UCSD-AML1 (cell line): ENCODE measurements around the gene B4GALNT3.

Experiments used
- DNase-seq: peaks from one replicate; lab custom pipeline; 2025; ENCODE audit not compliant: unreplicated experiment; lab: John Stamatoyannopoulos, UW

Gene B4GALNT3

GRCh38 chr12:467591-467990, 7.9 kb downstream of the B4GALNT3 start:
- DNase-seq, result no peak

GRCh38 chr12:468671-469389, 9.1 kb downstream of the B4GALNT3 start:
- DNase-seq, result no peak

- DNase-seq, result no peak
Observed at GRCh38 chr12:470133-470532, 10.4 kb downstream of the B4GALNT3 start.

- DNase-seq, result no peak
Observed at GRCh38 chr12:473198-473597, 13.5 kb downstream of the B4GALNT3 start.

- no peak for DNase-seq
Observed at GRCh38 chr12:473863-474577, 14.3 kb downstream of the B4GALNT3 start.

GRCh38 chr12:475286-475685, 15.5 kb downstream of the B4GALNT3 start:
- no peak for DNase-seq

GRCh38 chr12:479161-479560, 19.4 kb downstream of the B4GALNT3 start:
- DNase-seq, result no peak

GRCh38 chr12:480831-481816, 21.4 kb downstream of the B4GALNT3 start:
- no peak for DNase-seq

GRCh38 chr12:482061-482460, 22.3 kb downstream of the B4GALNT3 start:
- no peak for DNase-seq

- no peak for DNase-seq
Observed at GRCh38 chr12:484096-484495, 24.4 kb downstream of the B4GALNT3 start.

GRCh38 chr12:490260-490659, 30.5 kb downstream of the B4GALNT3 start:
- DNase-seq, result no peak

GRCh38 chr12:495466-495865, 35.7 kb downstream of the B4GALNT3 start:
- DNase-seq, result no peak

- DNase-seq, result no peak
Observed at GRCh38 chr12:496736-497135, 37.0 kb downstream of the B4GALNT3 start.

- no peak for DNase-seq
Observed at GRCh38 chr12:497501-498160, 37.9 kb downstream of the B4GALNT3 start.

- DNase-seq, result no peak
Observed at GRCh38 chr12:499837-500458, 40.2 kb downstream of the B4GALNT3 start.

GRCh38 chr12:501722-502447, 42.1 kb downstream of the B4GALNT3 start:
- DNase-seq, result no peak

- no peak for DNase-seq
Observed at GRCh38 chr12:503111-503761, 43.5 kb downstream of the B4GALNT3 start.

GRCh38 chr12:505221-505620, 45.5 kb downstream of the B4GALNT3 start:
- DNase-seq, result no peak

- no peak for DNase-seq
Observed at GRCh38 chr12:507391-507796, 47.7 kb downstream of the B4GALNT3 start.
